H1 (cell line): ENCODE measurements around the gene SYNDIG1. TPM values are rescaled to one million over a fixed set of nuclear protein-coding genes. Genes with fewer than 3 reads are reported as not detected.

Source experiments
- CTCF ChIA-PET: fragments of 300-600 bp; sonication (Branson Sonifier 250); formaldehyde crosslinking; loops from one replicate; lab custom pipeline; 2021; ENCODE audit not compliant: partially characterized antibody; lab: Charles Lee
- POLR2A ChIA-PET: fragments of 300-600 bp; sonication (Branson Sonifier 250); formaldehyde crosslinking; loops from one replicate; lab custom pipeline; 2021; ENCODE audit warnings: inconsistent platforms; ENCODE audit not compliant: partially characterized antibody; lab: Charles Lee
- DNase-seq, 2 experiments: peaks; one replicate each; pipeline versions ENCODE4 v3.0.0 to v3.0.0-alpha.2; 2010 to 2022; ENCODE audit warnings: low spot score in 2 of 2, low read depth in 1 of 2, mixed read lengths in 1 of 2
- FAIRE-seq: peaks from 2 replicates; lab custom pipeline; 2011; peaks lifted over from hg19 to GRCh38; lab: Jason Lieb, UNC
- H2AFZ ChIP-seq: 2 replicates; pipeline ENCODE4 v1.8.1; 2012; ENCODE audit warnings: low read length, inconsistent platforms
- H2AK5ac ChIP-seq: 2 replicates; pipeline ENCODE4 v1.6.1; 2013; ENCODE audit warnings: low read depth, low read length
- H2BK120ac ChIP-seq: replicated peaks from 2 replicates; pipeline ENCODE3; 2013; ENCODE audit warnings: low read depth, low read length, inconsistent platforms
- H2BK12ac ChIP-seq: 2 replicates; pipeline ENCODE4 v1.6.1; 2013; ENCODE audit warnings: low read depth, low read length
- H2BK15ac ChIP-seq: 2 replicates; pipeline ENCODE4 v1.6.1; 2013; ENCODE audit warnings: low read length
- H2BK20ac ChIP-seq: 2 replicates; pipeline ENCODE4 v1.6.1; 2013; ENCODE audit warnings: low read length
- H2BK5ac ChIP-seq: 2 replicates; pipeline ENCODE4 v1.6.1; 2013; ENCODE audit warnings: low read depth, low read length
- H3K14ac ChIP-seq: 2 replicates; pipeline ENCODE4 v1.6.1; 2013; ENCODE audit warnings: inconsistent platforms; ENCODE audit not compliant: insufficient read length
- H3K18ac ChIP-seq: 2 replicates; pipeline ENCODE4 v1.6.1; 2013; ENCODE audit warnings: low read length; ENCODE audit errors: extremely low read depth
- H3K23ac ChIP-seq: 2 replicates; pipeline ENCODE4 v1.6.1; 2013; ENCODE audit warnings: inconsistent platforms; ENCODE audit not compliant: insufficient read length
- H3K23me2 ChIP-seq: 2 replicates; pipeline ENCODE4 v1.6.1; 2013; ENCODE audit warnings: low read depth, low read length
- H3K27ac ChIP-seq: 2 replicates; pipeline ENCODE4 v1.6.1; 2011; ENCODE audit warnings: low read depth, low read length, inconsistent platforms
- H3K27me3 ChIP-seq, 4 experiments: replicated peaks in 1 of 4; 1 replicate in 1 of 4; 2 replicates in 3 of 4; pipeline versions ENCODE4 v1.6.1 to v1.8.1; 2011 to 2013; ENCODE audit warnings: low read length in 3 of 4, mild to moderate bottlenecking in 3 of 4, inconsistent platforms in 2 of 4, mixed read lengths in 2 of 4, moderate library complexity in 1 of 4; ENCODE audit not compliant: control insufficient read depth in 3 of 4, insufficient read depth in 3 of 4; ENCODE audit errors: extremely low read depth in 1 of 4
- H3K36me3 ChIP-seq, 4 experiments: 2 replicates each; pipeline versions ENCODE4 v1.6.1 to v1.8.1; 2011 to 2013; ENCODE audit warnings: mild to moderate bottlenecking in 4 of 4, low read length in 3 of 4, moderate library complexity in 2 of 4, control low read depth in 1 of 4, inconsistent platforms in 1 of 4; ENCODE audit not compliant: insufficient read depth in 4 of 4, control insufficient read depth in 2 of 4
- H3K4ac ChIP-seq: replicated peaks from 2 replicates; pipeline ENCODE3; 2013; ENCODE audit warnings: low read length, low read depth, mixed read lengths, inconsistent platforms; ENCODE audit not compliant: insufficient read length
- H3K4me1 ChIP-seq, 4 experiments: replicated peaks in 1 of 4; 1 replicate in 1 of 4; 2 replicates in 3 of 4; pipeline versions ENCODE4 v1.6.1 to v1.8.1; 2011 to 2013; ENCODE audit warnings: low read length in 3 of 4, inconsistent platforms in 2 of 4, mixed read lengths in 1 of 4; ENCODE audit not compliant: insufficient read depth in 4 of 4, control insufficient read depth in 3 of 4
- H3K4me2 ChIP-seq, 2 experiments: 2 replicates each; pipeline versions ENCODE4 v1.6.1 to v1.8.1; 2011 to 2013; ENCODE audit warnings: low read depth in 2 of 2, low read length in 2 of 2, control low read depth in 1 of 2, inconsistent platforms in 1 of 2, mild to moderate bottlenecking in 1 of 2; ENCODE audit not compliant: insufficient read depth in 1 of 2
- H3K4me3 ChIP-seq, 4 experiments: fragments of 200-600, 300-600 bp in 1 of 4; sonication (generic), shearing (Covaris generic), sonication (Bioruptor Twin) in 1 of 4; 2 replicates each; pipeline versions ENCODE4 v1.5.1 to v1.8.1; 2011 to 2016; ENCODE audit warnings: low read length in 4 of 4, low read depth in 3 of 4, control low read depth in 2 of 4, inconsistent platforms in 2 of 4, mild to moderate bottlenecking in 2 of 4, mixed read lengths in 1 of 4, moderate library complexity in 1 of 4; ENCODE audit not compliant: insufficient read depth in 2 of 4; ENCODE audit errors: extremely low read depth in 1 of 4
- H3K56ac ChIP-seq: replicated peaks from 2 replicates; pipeline ENCODE3; 2013; ENCODE audit warnings: low read depth, mild to moderate bottlenecking, mixed read lengths, low read length, inconsistent platforms; ENCODE audit not compliant: insufficient read length
- H3K79me1 ChIP-seq: 2 replicates; pipeline ENCODE4 v1.6.1; 2013; ENCODE audit warnings: low read depth, low read length, control low read depth
- H3K79me2 ChIP-seq, 2 experiments: 2 replicates each; pipeline versions ENCODE4 v1.6.1 to v1.8.1; 2012 to 2013; ENCODE audit warnings: low read length in 2 of 2, mild to moderate bottlenecking in 2 of 2, inconsistent platforms in 1 of 2; ENCODE audit not compliant: insufficient read depth in 2 of 2, control insufficient read depth in 1 of 2
- H3K9ac ChIP-seq, 4 experiments: replicated peaks in 1 of 4; 1 replicate in 1 of 4; 2 replicates in 3 of 4; pipeline versions ENCODE4 v1.6.1 to v1.8.1; 2011 to 2013; ENCODE audit warnings: low read depth in 3 of 4, low read length in 3 of 4, control low read depth in 2 of 4, mild to moderate bottlenecking in 2 of 4, moderate library complexity in 2 of 4, inconsistent platforms in 1 of 4; ENCODE audit errors: extremely low read depth in 1 of 4
- H3K9me3 ChIP-seq, 2 experiments: 2 replicates each; pipeline versions ENCODE4 v1.6.1 to v1.8.1; 2012 to 2013; ENCODE audit warnings: mild to moderate bottlenecking in 2 of 2, moderate library complexity in 2 of 2, control low read depth in 1 of 2, inconsistent platforms in 1 of 2, low read depth in 1 of 2, low read length in 1 of 2, mixed read lengths in 1 of 2; ENCODE audit not compliant: insufficient read depth in 2 of 2
- H4K20me1 ChIP-seq, 2 experiments: replicated peaks in 1 of 2; 2 replicates each; pipeline versions ENCODE3 to v1.8.1; 2011 to 2013; ENCODE audit warnings: inconsistent platforms in 2 of 2, low read length in 2 of 2, mild to moderate bottlenecking in 1 of 2; ENCODE audit not compliant: insufficient read depth in 2 of 2, control insufficient read depth in 1 of 2
- H4K5ac ChIP-seq: 2 replicates; pipeline ENCODE4 v1.6.1; 2013; ENCODE audit warnings: low read length, low read depth, mixed read lengths, inconsistent platforms; ENCODE audit not compliant: insufficient read length
- H4K8ac ChIP-seq: 2 replicates; pipeline ENCODE4 v1.8.0; 2013; ENCODE audit warnings: mild to moderate bottlenecking, moderate library complexity, low read length, inconsistent platforms; ENCODE audit not compliant: insufficient read depth; ENCODE audit errors: extremely low read depth
- H4K91ac ChIP-seq: replicated peaks from 2 replicates; pipeline ENCODE3; 2013; ENCODE audit warnings: low read length, mixed read lengths, inconsistent platforms; ENCODE audit not compliant: insufficient read length
- WGBS, 2 experiments: shearing (Covaris generic) in 1 of 2; methylation state at CpG; one replicate each; pipeline versions ENCODE4 v1.1.6 to v1.1.7; 2013 to 2015; ENCODE audit warnings: low lambda C conversion rate in 2 of 2, mixed read lengths in 2 of 2, inconsistent platforms in 1 of 2, low coverage in 1 of 2, missing lambda C conversion rate in 1 of 2; ENCODE audit not compliant: insufficient replicate concordance in 2 of 2, insufficient coverage in 1 of 2, insufficient read length in 1 of 2; ENCODE audit errors: extremely low coverage in 1 of 2, missing lambda C conversion rate in 1 of 2; 5-methylcytosine and 5-hydroxymethylcytosine counted together
- polyA plus RNA-seq, 7 experiments: library from polyadenylated mRNA; depleted of rRNA in 3 of 7; stranded (reverse) in 5 of 7; unstranded in 2 of 7; fragments of >200 nt in 5 of 7; fragments of 200-250 nt in 2 of 7; gene quantifications; 1 replicate in 5 of 7; 2 replicates in 1 of 7; 4 replicates in 1 of 7; pipeline versions ENCODE4 v1.2.1 to v1.2.3, GENCODE V29; 2011 to 2013; ENCODE audit warnings: missing spikeins in 2 of 7, mixed read lengths in 2 of 7
- total RNA-seq: library from RNA; stranded (reverse); fragmentation: NEBNext Ultra II Directional; extraction: Animal tissue kit (Norgen Biotek cat#: 25700); gene quantifications from 2 replicates; pipeline ENCODE4 v1.2.1, GENCODE V29; 2021

SYNDIG1 gene
- total and polyA plus RNA-seq, 2 of the 8 experiments (the other 6 are each of a cell fraction or from before 2014, with no cell fraction given), result 6.5 to 7.8 TPM

- H3K4me2 ChIP-seq, result no peak overlapping the region
- no peak overlapping the region for H2BK20ac ChIP-seq
- no peak for DNase-seq
- H4K91ac ChIP-seq, result no peak overlapping the region
- ChIA-PET POLR2A (no interaction called here), CTCF (interaction anchor here (0.7 to 2.8 kb wide), 4 partner anchors 10 to 374 kb away, joined by 3 to 7 read pairs (median 4); no protein-coding TSS in a partner anchor)
- H3K79me2 ChIP-seq, result peaks cover 0 to 11% of the 10 kb centered on the region in 2 experiments; a peak in 3 of 4 replicates
- no peak overlapping the region for H3K14ac ChIP-seq
- H3K36me3 ChIP-seq, result no peaks in the 10 kb centered on the region
- no peak overlapping the region for H2AK5ac ChIP-seq
- no peak overlapping the region for H2BK12ac ChIP-seq
- no peak overlapping the region for H3K18ac ChIP-seq
- H3K4me1 ChIP-seq, result no peaks in the 10 kb centered on the region; a peak in 1 of 7 replicates
- no peak overlapping the region for H3K27ac ChIP-seq
- no peak overlapping the region for H3K23ac ChIP-seq
- no peak overlapping the region for H2AFZ ChIP-seq
- H3K9me3 ChIP-seq, result no peaks in the 10 kb centered on the region; a peak in 1 of 4 replicates
- H3K4me3 ChIP-seq, result no peak overlapping the region
- no peak overlapping the region for H3K56ac ChIP-seq
- H4K8ac ChIP-seq, result no peak overlapping the region
- H3K27me3 ChIP-seq, result no peaks in the 10 kb centered on the region
- no peak for FAIRE-seq
- no peaks in the 10 kb centered on the region for H3K23me2 ChIP-seq
- H3K79me1 ChIP-seq, result peaks cover 4% of the 10 kb centered on the region
- no peak overlapping the region for H2BK120ac ChIP-seq
- no peak overlapping the region for H2BK15ac ChIP-seq
- H2BK5ac ChIP-seq, result no peak overlapping the region
- H4K20me1 ChIP-seq, result peaks cover 0 to 3% of the 10 kb centered on the region in 2 experiments
- no peak overlapping the region for H3K9ac ChIP-seq
- 83% methylated on average over 9 of the region's 9 CpGs; no CpG with 5 or more reads in 1 of the 2 experiments for WGBS, 2 experiments
- H3K4ac ChIP-seq, result no peak overlapping the region
- no peak overlapping the region for H4K5ac ChIP-seq
These were observed 64.9 kb downstream of the SYNDIG1 start for GRCh38 chr20:24534282-24534681.
